HG03571 (cell line): ENCODE results near the gene RPL36.
"Not testable (repeated sequence)": the region's sequence is repeated elsewhere in the genome, so short reads cannot be mapped to it uniquely, and the experiment has no call there.

Experiments used
- ATAC-seq: cut with Tn5 transposase; IDR thresholded peaks from one replicate; pipeline ENCODE4 v1.9.1; 2021; ENCODE audit not compliant: unreplicated experiment

RPL36 gene

GRCh38 chr19:5688262-5688881 lies 1.7 kb upstream of the RPL36 start:
- ATAC-seq: not testable (repeated sequence)

- ATAC-seq: no peak
These were observed 1.1 kb downstream of the RPL36 start for GRCh38 chr19:5690955-5691821.

GRCh38 chr19:5691822-5692722 lies 2.0 kb downstream of the RPL36 start:
- no peak for ATAC-seq

- ATAC-seq: no peak
These were observed 2.7 kb downstream of the RPL36 start for GRCh38 chr19:5692723-5693194.

- ATAC-seq: no peak
These were observed 3.4 kb downstream of the RPL36 start for GRCh38 chr19:5693195-5694166.

GRCh38 chr19:5694167-5694955 lies 4.3 kb downstream of the RPL36 start:
- ATAC-seq: no peak

- ATAC-seq: no peak
These were observed 5.0 kb downstream of the RPL36 start for GRCh38 chr19:5694956-5695648.

GRCh38 chr19:5695649-5696195 lies 5.6 kb downstream of the RPL36 start:
- no peak for ATAC-seq

GRCh38 chr19:5696196-5697021 lies 6.3 kb downstream of the RPL36 start:
- ATAC-seq: no peak

GRCh38 chr19:5697022-5697889 lies 7.2 kb downstream of the RPL36 start:
- ATAC-seq: no peak

- ATAC-seq: no peak
These were observed 8.0 kb downstream of the RPL36 start for GRCh38 chr19:5697890-5698634.

- no peak for ATAC-seq
These were observed 8.7 kb downstream of the RPL36 start for GRCh38 chr19:5698635-5699422.

GRCh38 chr19:5700455-5701092 lies 10.5 kb downstream of the RPL36 start:
- ATAC-seq: no peak

- ATAC-seq: not testable (repeated sequence)
These were observed 11.9 kb downstream of the RPL36 start for GRCh38 chr19:5702053-5702410.
